Measurements from ENCODE around the gene PLPP6.

- TF ChIP-seq CTCF (IDR thresholded peaks at IDR 0.05), result no peak
- TF ChIP-seq POLR2A (IDR thresholded peaks at IDR 0.05), result no peak
Measured at GRCh38 chr9:4700091-4700490, 38.0 kb downstream of the PLPP6 start.

Measured in testis (tissue), 2 donors.